Astrocyte (in vitro differentiated cells and primary cell): ENCODE measurements around the gene NHERF2. TPM values are rescaled to one million over a fixed set of nuclear protein-coding genes. Genes with fewer than 3 reads are reported as not detected.

ENCODE experiments used
- DNase-seq: peaks from one replicate; pipeline ENCODE4 v3.0.0-alpha.2; 2010; ENCODE audit warnings: low read depth
- FAIRE-seq: peaks from 2 replicates; lab custom pipeline; 2011; peaks lifted over from hg19 to GRCh38; lab: Jason Lieb, UNC
- H2AFZ ChIP-seq: 2 replicates; pipeline ENCODE4 v1.6.0; 2012; ENCODE audit warnings: low read depth, low read length, inconsistent platforms
- H3K27ac ChIP-seq: 2 replicates; pipeline ENCODE4 v1.5.1; 2011; ENCODE audit warnings: low read depth, low read length, inconsistent platforms
- H3K27me3 ChIP-seq: 2 replicates; pipeline ENCODE4 v1.6.0; 2011; ENCODE audit warnings: low read length, inconsistent platforms; ENCODE audit not compliant: insufficient read depth
- H3K36me3 ChIP-seq: 2 replicates; pipeline ENCODE4 v1.5.1; 2011; ENCODE audit warnings: low read length, inconsistent platforms; ENCODE audit not compliant: insufficient read depth
- H3K4me1 ChIP-seq: 2 replicates; pipeline ENCODE4 v1.5.1; 2011; ENCODE audit warnings: low read length, inconsistent platforms; ENCODE audit not compliant: insufficient read depth
- H3K4me2 ChIP-seq: 2 replicates; pipeline ENCODE4 v1.6.0; 2012; ENCODE audit warnings: low read length, inconsistent platforms
- H3K4me3 ChIP-seq: 2 replicates; pipeline ENCODE4 v1.5.1; 2011; ENCODE audit warnings: low read depth, mild to moderate bottlenecking, low read length, inconsistent platforms; ENCODE audit not compliant: insufficient read depth
- H3K79me2 ChIP-seq: 2 replicates; pipeline ENCODE4 v1.6.0; 2012; ENCODE audit warnings: mild to moderate bottlenecking, low read length, inconsistent platforms; ENCODE audit not compliant: insufficient read depth
- H3K9ac ChIP-seq: 2 replicates; pipeline ENCODE4 v1.6.0; 2012; ENCODE audit warnings: mild to moderate bottlenecking, low read length, inconsistent platforms
- H3K9me3 ChIP-seq: 2 replicates; pipeline ENCODE4 v1.5.1; 2012; ENCODE audit warnings: low read depth, mild to moderate bottlenecking, low read length, inconsistent platforms; ENCODE audit not compliant: insufficient read depth
- H4K20me1 ChIP-seq: 2 replicates; pipeline ENCODE4 v1.6.0; 2012; ENCODE audit warnings: low read length, inconsistent platforms; ENCODE audit not compliant: insufficient read depth
- H3K27ac Mint-ChIP-seq: one replicate; pipeline ENCODE4 v1.8.0; 2021; ENCODE audit warnings: mild to moderate bottlenecking, mixed read lengths; ENCODE audit not compliant: unreplicated experiment
- H3K27me3 Mint-ChIP-seq: one replicate; pipeline ENCODE4 v1.8.0; 2021; ENCODE audit warnings: low read depth, mixed read lengths; ENCODE audit not compliant: unreplicated experiment
- H3K36me3 Mint-ChIP-seq: one replicate; pipeline ENCODE4 v1.8.0; 2021; ENCODE audit warnings: low read depth, mixed read lengths; ENCODE audit not compliant: unreplicated experiment
- H3K4me1 Mint-ChIP-seq: one replicate; pipeline ENCODE4 v1.8.0; 2021; ENCODE audit warnings: low read depth, mixed read lengths; ENCODE audit not compliant: unreplicated experiment
- H3K4me3 Mint-ChIP-seq: one replicate; pipeline ENCODE4 v1.8.0; 2021; ENCODE audit warnings: mild to moderate bottlenecking, moderate library complexity, mixed read lengths; ENCODE audit not compliant: unreplicated experiment
- H3K9me3 Mint-ChIP-seq: one replicate; pipeline ENCODE4 v1.8.0; 2021; ENCODE audit warnings: mild to moderate bottlenecking, mixed read lengths; ENCODE audit not compliant: unreplicated experiment
- EZH2 ChIP-seq: IDR thresholded peaks from 2 replicates; pipeline ENCODE4 v1.6.1; 2012; ENCODE audit warnings: mild to moderate bottlenecking, low read length, inconsistent platforms; ENCODE audit not compliant: insufficient read depth
- total RNA-seq: library from RNA; stranded (reverse); gene quantifications from 2 replicates; pipeline ENCODE4 v1.2.1, GENCODE V29; 2021
- TF ChIP-seq, protein P1 (sequence below): IDR thresholded peaks from 2 replicates; pipeline ENCODE4 v1.5.1; 2011; ENCODE audit warnings: low read depth, mild to moderate bottlenecking, inconsistent platforms, low read length, moderate library complexity; ENCODE audit not compliant: insufficient read depth

Gene NHERF2
- total RNA-seq, 1 donor from 2014 or later: 92.5 TPM

DNA sequence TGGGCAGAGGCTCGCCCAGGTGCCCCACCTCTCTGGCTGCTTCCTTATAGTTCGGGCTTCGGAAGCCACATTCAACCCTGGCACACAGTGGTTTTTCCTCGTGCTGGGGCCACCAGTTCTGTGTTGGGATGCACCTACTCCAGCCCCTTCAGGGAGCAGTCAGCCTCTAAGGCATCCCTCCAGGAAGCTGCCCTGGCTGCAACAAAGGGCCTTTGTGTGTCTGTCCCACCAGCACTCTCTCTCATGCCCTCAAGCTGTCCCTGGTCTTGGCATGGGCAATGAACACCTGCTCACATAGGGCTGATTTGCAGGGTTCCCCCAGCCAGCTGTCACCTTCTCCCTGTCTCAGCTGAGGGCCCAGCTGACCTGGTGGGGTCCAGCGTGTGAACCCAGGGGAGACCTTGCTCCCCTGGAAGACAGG is 44.7 kb upstream of the NHERF2 start:
- H3K27me3 ChIP-seq: peaks cover 32% of the 10 kb centered on the region
- Mint-ChIP-seq H3K9me3 (no peaks in the 10 kb centered on the region), H3K36me3 (peaks cover 3% of the 10 kb centered on the region), H3K4me3 (no peak overlapping the region), H3K4me1 (peaks cover 2% of the 10 kb centered on the region), H3K27ac (no peak overlapping the region), H3K27me3 (peaks cover 19% of the 10 kb centered on the region)
- H3K4me1 ChIP-seq: peaks cover 15% of the 10 kb centered on the region
- H3K79me2 ChIP-seq: peaks cover 16% of the 10 kb centered on the region
- H3K27ac ChIP-seq: no peak overlapping the region
- H2AFZ ChIP-seq: no peak overlapping the region
- FAIRE-seq (no peak), DNase-seq (no peak)
- H3K9me3 ChIP-seq: no peaks in the 10 kb centered on the region
- H3K9ac ChIP-seq: no peak overlapping the region
- TF ChIP-seq EZH2: no peak
- TF ChIP-seq, protein P1, sequence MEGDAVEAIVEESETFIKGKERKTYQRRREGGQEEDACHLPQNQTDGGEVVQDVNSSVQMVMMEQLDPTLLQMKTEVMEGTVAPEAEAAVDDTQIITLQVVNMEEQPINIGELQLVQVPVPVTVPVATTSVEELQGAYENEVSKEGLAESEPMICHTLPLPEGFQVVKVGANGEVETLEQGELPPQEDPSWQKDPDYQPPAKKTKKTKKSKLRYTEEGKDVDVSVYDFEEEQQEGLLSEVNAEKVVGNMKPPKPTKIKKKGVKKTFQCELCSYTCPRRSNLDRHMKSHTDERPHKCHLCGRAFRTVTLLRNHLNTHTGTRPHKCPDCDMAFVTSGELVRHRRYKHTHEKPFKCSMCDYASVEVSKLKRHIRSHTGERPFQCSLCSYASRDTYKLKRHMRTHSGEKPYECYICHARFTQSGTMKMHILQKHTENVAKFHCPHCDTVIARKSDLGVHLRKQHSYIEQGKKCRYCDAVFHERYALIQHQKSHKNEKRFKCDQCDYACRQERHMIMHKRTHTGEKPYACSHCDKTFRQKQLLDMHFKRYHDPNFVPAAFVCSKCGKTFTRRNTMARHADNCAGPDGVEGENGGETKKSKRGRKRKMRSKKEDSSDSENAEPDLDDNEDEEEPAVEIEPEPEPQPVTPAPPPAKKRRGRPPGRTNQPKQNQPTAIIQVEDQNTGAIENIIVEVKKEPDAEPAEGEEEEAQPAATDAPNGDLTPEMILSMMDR: no peak
- H4K20me1 ChIP-seq: peaks cover 48% of the 10 kb centered on the region
- peaks cover 5% of the 10 kb centered on the region for H3K36me3 ChIP-seq
- no peak overlapping the region for H3K4me3 ChIP-seq
- H3K4me2 ChIP-seq: no peak overlapping the region

DNA sequence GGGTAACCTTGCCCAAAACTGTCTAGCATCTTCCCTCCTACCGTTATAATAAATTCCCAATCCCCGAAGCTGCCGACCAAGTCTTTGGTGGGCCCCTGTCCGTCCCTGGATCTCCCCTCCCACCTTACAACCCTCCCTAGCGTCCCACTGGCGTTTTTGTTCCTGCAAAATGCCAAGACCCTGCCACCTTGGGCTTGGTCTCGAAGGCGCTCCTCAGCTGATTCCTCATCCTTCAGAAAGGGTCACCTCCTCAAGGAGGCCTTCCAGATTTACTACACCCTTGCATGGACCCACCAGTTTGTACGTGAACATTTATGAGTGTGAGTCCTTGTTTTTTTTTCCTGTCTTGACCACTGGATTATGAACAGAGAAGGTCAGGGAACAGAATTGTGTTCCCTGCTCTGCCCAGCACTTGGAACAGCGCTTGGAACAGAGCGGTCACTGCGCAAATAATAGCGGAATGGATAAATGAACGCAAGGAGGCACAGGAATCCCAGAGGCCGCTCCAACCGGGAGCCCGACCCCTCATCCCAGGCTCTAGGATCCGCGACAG is 43.6 kb upstream of the NHERF2 start:
- FAIRE-seq (no peak), DNase-seq (no peak)
- peak overlapping the region; percentile 68 for H3K4me3 ChIP-seq
- Mint-ChIP-seq H3K4me3 (peak overlapping the region; percentile 84), H3K9me3 (no peaks in the 10 kb centered on the region), H3K36me3 (peaks cover 2% of the 10 kb centered on the region), H3K4me1 (peaks cover 2% of the 10 kb centered on the region), H3K27me3 (peaks cover 19% of the 10 kb centered on the region), H3K27ac (peak overlapping the region; percentile 92)
- TF ChIP-seq, protein P1: no peak
- no peak for TF ChIP-seq EZH2
- H4K20me1 ChIP-seq: peaks cover 48% of the 10 kb centered on the region
- H3K36me3 ChIP-seq: peaks cover 5% of the 10 kb centered on the region
- H3K27me3 ChIP-seq: peaks cover 32% of the 10 kb centered on the region
- H2AFZ ChIP-seq: no peak overlapping the region
- peaks cover 15% of the 10 kb centered on the region for H3K4me1 ChIP-seq
- H3K79me2 ChIP-seq: peaks cover 16% of the 10 kb centered on the region
- H3K4me2 ChIP-seq: peak overlapping the region; percentile 91
- H3K9ac ChIP-seq: peak overlapping the region; percentile 53
- no peak overlapping the region for H3K27ac ChIP-seq
- H3K9me3 ChIP-seq: no peaks in the 10 kb centered on the region
